ENCODE results near the gene IRF3. TPM values are rescaled to one million over a fixed set of nuclear protein-coding genes. Genes with fewer than 3 reads are reported as not detected.

IRF3 gene
- total RNA-seq, 1 experiment from 2014 or later = 131 TPM

DNA sequence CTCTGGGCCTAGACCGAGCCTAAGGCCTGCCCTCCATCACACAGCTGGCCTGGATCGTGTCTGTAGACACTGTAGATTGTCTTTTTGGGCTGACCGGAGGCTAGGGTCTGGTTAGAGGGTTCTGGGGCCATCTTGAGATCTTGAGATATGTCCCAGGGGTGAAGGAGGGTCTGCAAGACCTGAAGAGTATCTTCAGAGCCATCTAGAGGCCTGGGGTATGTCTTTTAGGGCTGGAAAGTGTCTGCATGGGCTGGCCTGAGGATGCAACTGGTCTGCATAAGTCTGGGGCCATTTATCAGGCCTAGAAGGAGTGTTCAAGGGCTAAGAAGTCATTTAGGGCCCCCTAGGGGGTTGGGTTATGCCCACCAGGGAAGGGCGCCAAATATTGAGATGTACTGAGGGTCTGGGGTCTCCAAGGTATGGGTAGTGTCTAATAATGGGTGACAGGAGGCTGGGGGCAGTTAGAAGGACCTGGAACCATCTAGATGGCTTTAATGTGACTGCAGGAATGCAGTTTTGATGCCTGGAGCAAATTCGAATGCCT, 23.1 kb downstream of the IRF3 start:
- H3K27me3 ChIP-seq (replicated peaks; ENCODE audit: control insufficient read depth, insufficient read depth, low read length) = no peaks in the 10 kb centered on the region
- Mint-ChIP-seq H3K27me3 (ENCODE audit: insufficient read depth, unreplicated experiment) (no peaks in the 10 kb centered on the region), H3K4me1 (ENCODE audit: low read depth, unreplicated experiment) (peaks cover 40% of the 10 kb centered on the region), H3K27ac (ENCODE audit: unreplicated experiment) (peak overlapping the region; percentile 100), H3K36me3 (ENCODE audit: insufficient read depth, unreplicated experiment) (peaks cover 76% of the 10 kb centered on the region), H3K9me3 (ENCODE audit: unreplicated experiment) (no peaks in the 10 kb centered on the region), H3K4me3 (ENCODE audit: unreplicated experiment) (peak overlapping the region; percentile 91)
- H3K4me1 ChIP-seq = peaks cover 7% of the 10 kb centered on the region
- peaks cover 3% of the 10 kb centered on the region for H3K36me3 ChIP-seq (ENCODE audit: control insufficient read depth, insufficient read depth, low read length)
- POLR2A ChIA-PET = interaction anchor here (0.6 to 1.5 kb wide), 9 partner anchors 10 to 207 kb away, joined by 3 to 18 read pairs (median 6); partner anchors contain the start of genes PRMT1 and RPS11
- peak in 1 of 2 experiments; percentile 29 for DNase-seq
- intact Hi-C loops (cut with micrococcal nuclease; ENCODE audit: unreplicated experiment) = loop anchor here (1.0 kb wide), 1 partner anchor 146 kb away; the partner anchor contains the start of gene RPS11
- BruUV-seq (replicated peaks) = no TSS peak
- H3K9me3 ChIP-seq = no peaks in the 10 kb centered on the region
- TF ChIP-seq, protein P1, sequence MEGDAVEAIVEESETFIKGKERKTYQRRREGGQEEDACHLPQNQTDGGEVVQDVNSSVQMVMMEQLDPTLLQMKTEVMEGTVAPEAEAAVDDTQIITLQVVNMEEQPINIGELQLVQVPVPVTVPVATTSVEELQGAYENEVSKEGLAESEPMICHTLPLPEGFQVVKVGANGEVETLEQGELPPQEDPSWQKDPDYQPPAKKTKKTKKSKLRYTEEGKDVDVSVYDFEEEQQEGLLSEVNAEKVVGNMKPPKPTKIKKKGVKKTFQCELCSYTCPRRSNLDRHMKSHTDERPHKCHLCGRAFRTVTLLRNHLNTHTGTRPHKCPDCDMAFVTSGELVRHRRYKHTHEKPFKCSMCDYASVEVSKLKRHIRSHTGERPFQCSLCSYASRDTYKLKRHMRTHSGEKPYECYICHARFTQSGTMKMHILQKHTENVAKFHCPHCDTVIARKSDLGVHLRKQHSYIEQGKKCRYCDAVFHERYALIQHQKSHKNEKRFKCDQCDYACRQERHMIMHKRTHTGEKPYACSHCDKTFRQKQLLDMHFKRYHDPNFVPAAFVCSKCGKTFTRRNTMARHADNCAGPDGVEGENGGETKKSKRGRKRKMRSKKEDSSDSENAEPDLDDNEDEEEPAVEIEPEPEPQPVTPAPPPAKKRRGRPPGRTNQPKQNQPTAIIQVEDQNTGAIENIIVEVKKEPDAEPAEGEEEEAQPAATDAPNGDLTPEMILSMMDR (IDR thresholded peaks at IDR 0.05; ENCODE audit: insufficient read depth in 1 of 2, low read depth in 1 of 2, low read length in 1 of 2, severe bottlenecking in 1 of 2, unreplicated experiment in 1 of 2) = no peak
- CTCF ChIA-PET = interaction anchor here (1.0 to 1.4 kb wide), 3 partner anchors 33 to 72 kb away, joined by 4 to 7 read pairs (median 7); no protein-coding TSS in a partner anchor
- peak overlapping the region; percentile 98 for H3K4me3 ChIP-seq (ENCODE audit: low read depth, low read length)

DNA sequence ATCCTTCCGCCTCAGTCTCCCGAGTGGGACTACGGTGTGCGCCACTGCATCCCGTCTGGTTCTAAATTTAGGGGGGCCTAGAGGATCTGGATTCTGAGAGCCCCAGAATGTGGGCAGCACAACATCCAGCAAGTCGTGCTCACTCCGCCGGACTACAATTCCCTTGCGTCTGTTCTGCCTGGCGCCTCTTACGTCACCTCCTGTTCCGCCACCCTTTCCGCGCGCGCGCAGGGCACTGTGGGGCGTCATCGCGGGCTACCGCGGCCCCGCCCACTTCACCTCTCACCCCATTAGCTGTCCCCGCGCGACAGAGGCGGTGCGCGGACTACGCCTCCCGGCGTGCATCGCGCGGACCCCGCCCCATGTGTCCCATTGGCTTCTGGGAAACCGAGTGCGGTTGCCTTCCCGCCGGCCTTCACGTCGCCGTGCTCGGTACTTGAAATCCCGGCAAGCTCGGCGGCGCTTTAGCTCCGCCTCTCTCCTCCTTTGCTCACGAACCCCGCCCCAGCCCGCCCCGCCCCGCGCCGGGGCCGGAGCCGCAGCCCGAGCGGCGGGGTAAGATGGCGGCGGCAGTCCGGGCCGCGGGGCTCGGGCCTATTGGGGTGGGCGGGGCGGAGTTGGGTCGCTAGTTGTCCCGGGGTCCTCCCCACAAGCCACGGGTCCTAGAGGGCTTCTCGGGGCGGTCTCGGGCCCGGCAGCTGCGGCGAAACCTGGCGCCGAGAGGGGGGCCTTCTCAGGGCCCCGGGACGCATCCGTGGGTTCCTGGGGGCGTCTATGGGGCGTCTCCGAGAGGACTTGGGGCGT, 23.8 kb downstream of the IRF3 start, which contains the start of gene SCAF1:
Gene SCAF1, plus strand, starts transcription at position 522 of the 804 bp plus-strand sequence. CDS start 2,818 bp downstream, outside the sequence.
- peak within 1 kb of the TSS; percentile 100 for H3K27ac Mint-ChIP-seq (ENCODE audit: unreplicated experiment)
- no peaks in the 10 kb centered on the region for H3K27me3 Mint-ChIP-seq (ENCODE audit: insufficient read depth, unreplicated experiment)
- H3K4me1 Mint-ChIP-seq (ENCODE audit: low read depth, unreplicated experiment) = peaks cover 43% of the 10 kb centered on the region
- Histone ChIP-seq H3K4me1 (peaks cover 7% of the 10 kb centered on the region), H3K27me3 (replicated peaks; ENCODE audit: control insufficient read depth, insufficient read depth, low read length) (no peaks in the 10 kb centered on the region), H3K36me3 (ENCODE audit: control insufficient read depth, insufficient read depth, low read length) (peaks cover 3% of the 10 kb centered on the region), H3K4me3 (ENCODE audit: low read depth, low read length) (peak within 1 kb of the TSS; percentile 98), H3K9me3 (no peaks in the 10 kb centered on the region)
- no TSS peak for BruUV-seq (replicated peaks)
- TF ChIP-seq, protein P1 (IDR thresholded peaks at IDR 0.05; ENCODE audit: insufficient read depth in 1 of 2, low read depth in 1 of 2, low read length in 1 of 2, severe bottlenecking in 1 of 2, unreplicated experiment in 1 of 2) = no peak
- ChIA-PET CTCF (interaction anchor here (0.6 to 1.4 kb wide), 4 partner anchors 34 to 147 kb away, joined by 3 to 7 read pairs (median 6); no protein-coding TSS in a partner anchor), POLR2A (interaction anchor here (0.6 to 1.5 kb wide), 15 partner anchors 10 to 236 kb away, joined by 3 to 18 read pairs (median 5); partner anchors contain the start of genes AKT1S1, ALDH16A1, NOSIP and PRMT1)
- peak; percentile 99 to 100 for DNase-seq
- no peaks in the 10 kb centered on the region for H3K9me3 Mint-ChIP-seq (ENCODE audit: unreplicated experiment)
- peaks cover 72% of the 10 kb centered on the region for H3K36me3 Mint-ChIP-seq (ENCODE audit: insufficient read depth, unreplicated experiment)
- H3K4me3 Mint-ChIP-seq (ENCODE audit: unreplicated experiment) = peak within 1 kb of the TSS; percentile 91
- intact Hi-C loops (cut with micrococcal nuclease; ENCODE audit: unreplicated experiment) = loop anchor here (1.0 to 2.0 kb wide), 2 partner anchors 125 to 146 kb away; partner anchors contain the start of genes AP2A1 and RPS11
